ENCODE measurements around the gene ST6GAL2. TPM values are rescaled to one million over a fixed set of nuclear protein-coding genes. Genes with fewer than 3 reads are reported as not detected.

Gene ST6GAL2
- total and polyA plus RNA-seq, 2 of the 8 experiments (the other 6 are each of a cell fraction or from before 2014, with no cell fraction given): 2.7 to 17.5 TPM

- POLR2A ChIA-PET (ENCODE audit: partially characterized antibody): interaction anchor here (1.2 to 1.8 kb wide), 2 partner anchors 10 to 17 kb away, joined by 6 to 17 read pairs; partner anchors contain the start of gene ST6GAL2
- no peak overlapping the region for H2BK120ac ChIP-seq (replicated peaks; ENCODE audit: low read depth, low read length)
- peaks cover 0 to 1% (median 0%) of the 10 kb centered on the region in 4 experiments; a peak in 1 of 7 replicates for H3K27me3 ChIP-seq (replicated peaks in 1 of 4; ENCODE audit: control insufficient read depth in 3 of 4, extremely low read depth in 1 of 4, insufficient read depth in 3 of 4, low read length in 3 of 4)
- peaks cover 0 to 10% (median 6%) of the 10 kb centered on the region in 4 experiments; a peak in 4 of 7 replicates for H3K4me1 ChIP-seq (replicated peaks in 1 of 4; ENCODE audit: control insufficient read depth in 3 of 4, insufficient read depth in 4 of 4, low read length in 3 of 4)
- no peak overlapping the region for H3K23ac ChIP-seq (ENCODE audit: insufficient read length)
- CTCF ChIA-PET (ENCODE audit: partially characterized antibody): interaction anchor here (0.8 to 2.1 kb wide), 22 partner anchors 12 to 703 kb away, joined by 3 to 19 read pairs (median 4); no protein-coding TSS in a partner anchor
- DNase-seq (ENCODE audit: low read depth in 1 of 2, low spot score in 2 of 2) (peak in 1 of 2 experiments; percentile 51), FAIRE-seq (no peak)
- WGBS, 2 experiments (ENCODE audit: extremely low coverage in 1 of 2, insufficient coverage in 1 of 2, insufficient read length in 1 of 2, insufficient replicate concordance in 2 of 2, low coverage in 1 of 2, low lambda C conversion rate in 2 of 2, missing lambda C conversion rate in 1 of 2): 89% methylated on average over 8 of the region's 8 CpGs; no CpG with 5 or more reads in 1 of the 2 experiments
- H3K79me1 ChIP-seq (ENCODE audit: low read depth, low read length): peaks cover 2% of the 10 kb centered on the region; the same call in 1 of the 2 replicates
- no peak overlapping the region for H2BK5ac ChIP-seq (ENCODE audit: low read depth, low read length)
- no peak overlapping the region for H3K18ac ChIP-seq (ENCODE audit: extremely low read depth, low read length)
- H2BK12ac ChIP-seq (ENCODE audit: low read depth, low read length): no peak overlapping the region
- H3K14ac ChIP-seq (ENCODE audit: insufficient read length): no peak overlapping the region
- H4K8ac ChIP-seq (ENCODE audit: extremely low read depth, insufficient read depth, low read length): no peak overlapping the region
- H3K9me3 ChIP-seq (ENCODE audit: insufficient read depth in 2 of 2, low read depth in 1 of 2, low read length in 1 of 2): no peaks in the 10 kb centered on the region
- peak overlapping the region in 1 of 2 experiments; percentile 5; a peak in 1 of 4 replicates for H3K4me2 ChIP-seq (ENCODE audit: insufficient read depth in 1 of 2, low read depth in 2 of 2, low read length in 2 of 2)
- no peak overlapping the region for H3K9ac ChIP-seq (replicated peaks in 1 of 4; ENCODE audit: extremely low read depth in 1 of 4, low read depth in 3 of 4, low read length in 3 of 4)
- peaks cover 2 to 7% of the 10 kb centered on the region in 2 experiments for H4K20me1 ChIP-seq (replicated peaks in 1 of 2; ENCODE audit: control insufficient read depth in 1 of 2, insufficient read depth in 2 of 2, low read length in 2 of 2)
- no peak overlapping the region for H3K4me3 ChIP-seq (ENCODE audit: extremely low read depth in 1 of 4, insufficient read depth in 2 of 4, low read depth in 3 of 4, low read length in 4 of 4)
- H4K5ac ChIP-seq (ENCODE audit: insufficient read length, low read depth, low read length): no peak overlapping the region
- H2BK15ac ChIP-seq (ENCODE audit: low read length): no peak overlapping the region
- no peak overlapping the region for H2AFZ ChIP-seq (ENCODE audit: low read length)
- no peak overlapping the region for H2AK5ac ChIP-seq (ENCODE audit: low read depth, low read length)
- no peaks in the 10 kb centered on the region for H3K23me2 ChIP-seq (ENCODE audit: low read depth, low read length)
- no peak overlapping the region for H3K56ac ChIP-seq (replicated peaks; ENCODE audit: insufficient read length, low read depth, low read length)
- H3K79me2 ChIP-seq (ENCODE audit: control insufficient read depth in 1 of 2, insufficient read depth in 2 of 2, low read length in 2 of 2): peaks cover 4 to 23% of the 10 kb centered on the region in 2 experiments; a peak in 3 of 4 replicates
- H2BK20ac ChIP-seq (ENCODE audit: low read length): no peak overlapping the region
- peak; percentile 3 to 37 (median 14); a peak in 3 of 4 replicates for TF ChIP-seq CTCF (IDR thresholded peaks at IDR 0.05; ENCODE audit: control extremely low read depth in 1 of 3, insufficient read depth in 1 of 3, low read depth in 1 of 3, low read length in 3 of 3)
- TF ChIP-seq BACH1 (IDR thresholded peaks at IDR 0.05; ENCODE audit: low read length): no peak
- TF ChIP-seq EP300 (IDR thresholded peaks at IDR 0.05; ENCODE audit: borderline replicate concordance in 1 of 2, low read depth in 2 of 2, low read length in 2 of 2): no peak
- no peak for TF ChIP-seq SIRT6 (IDR thresholded peaks at IDR 0.05; ENCODE audit: low read length)
- TF ChIP-seq RAD21 (IDR thresholded peaks at IDR 0.05 in 1 of 2, conservative IDR thresholded peaks at IDR 0.05 in 1 of 2; ENCODE audit: low read depth in 2 of 2, low read length in 2 of 2): peak; percentile 49 to 50
- no peak overlapping the region for H4K91ac ChIP-seq (replicated peaks; ENCODE audit: insufficient read length, low read length)
- no peak overlapping the region for H3K4ac ChIP-seq (replicated peaks; ENCODE audit: insufficient read length, low read depth, low read length)
- no peaks in the 10 kb centered on the region for H3K36me3 ChIP-seq (ENCODE audit: control insufficient read depth in 2 of 4, insufficient read depth in 4 of 4, low read length in 3 of 4)
- no peak overlapping the region for H3K27ac ChIP-seq (ENCODE audit: low read depth, low read length)
Measured at GRCh38 chr2:106869512-106870275, 16.3 kb downstream of the ST6GAL2 start.

Measured in H1 (cell line).